Thoracic aorta (tissue), 2 donors: ENCODE results near the gene LGR4. TPM values are rescaled to one million over a fixed set of nuclear protein-coding genes. Genes with fewer than 3 reads are reported as not detected.

Source experiments
- ATAC-seq: fragments of 150-250 bp; one replicate; pipeline ENCODE4 v1.8.0; 2017; ENCODE audit warnings: low read depth; ENCODE audit not compliant: insufficient number of reproducible peaks, low FRiP score
- DNase-seq: peaks from one replicate; pipeline ENCODE4 v3.0.0-alpha.2; 2020; ENCODE audit warnings: low spot score
- H3K27ac ChIP-seq, 2 donors: fragments of 200-600 bp; sonication (generic); 1 replicate in 1 of 2; 2 replicates in 1 of 2; pipeline ENCODE4 v1.5.1; 2016; ENCODE audit warnings: mild to moderate bottlenecking in 2 of 2, moderate library complexity in 2 of 2
- H3K27me3 ChIP-seq: fragments of 200-600 bp; sonication (generic); replicated peaks from 2 replicates; pipeline ENCODE4 v1.6.0; 2016; ENCODE audit warnings: mild to moderate bottlenecking; ENCODE audit not compliant: insufficient read depth
- H3K36me3 ChIP-seq: fragments of 200-600 bp; sonication (generic); one replicate; pipeline ENCODE4 v1.5.1; 2016
- H3K4me1 ChIP-seq, 2 donors: fragments of 200-600 bp; sonication (generic); 1 replicate in 1 of 2; 2 replicates in 1 of 2; pipeline versions ENCODE4 v1.5.1 to v1.6.0; 2016; ENCODE audit warnings: low read depth in 2 of 2, mild to moderate bottlenecking in 1 of 2; ENCODE audit not compliant: control insufficient read depth in 1 of 2
- H3K4me3 ChIP-seq: fragments of 200-600 bp; sonication (generic); 2 replicates; pipeline ENCODE4 v1.5.1; 2016; ENCODE audit warnings: mild to moderate bottlenecking
- H3K9me3 ChIP-seq: fragments of 200-600 bp; sonication (generic); 2 replicates; pipeline ENCODE4 v1.5.1; 2016
- CTCF ChIP-seq: fragments of 200-600 bp; sonication (generic); IDR thresholded peaks from one replicate; pipeline ENCODE4 v1.5.1; 2019; ENCODE audit warnings: antibody characterized with exemption
- total RNA-seq, 2 donors: library from RNA; depleted of rRNA; stranded (reverse); fragments of >200 nt; gene quantifications; one replicate each; pipeline versions ENCODE4 v1.1.0 to v1.2.3, GENCODE V29; 2016

Gene LGR4
- total RNA-seq, 2 donors from 2014 or later, result 26.4 to 48.6 TPM

- ATAC-seq (no peak), DNase-seq (no peak)
- Histone ChIP-seq H3K36me3 (no peaks in the 10 kb centered on the region), H3K27ac (no peak overlapping the region), H3K27me3 (no peaks in the 10 kb centered on the region), H3K9me3 (no peaks in the 10 kb centered on the region), H3K4me1 (peaks cover 26 to 65% of the 10 kb centered on the region in 2 donors), H3K4me3 (peak overlapping the region; percentile 85)
- no peak for TF ChIP-seq CTCF
Measured at GRCh38 chr11:27468995-27469695, 3.4 kb downstream of the LGR4 start.

GRCh38 chr11:27468209-27468994 lies 4.2 kb downstream of the LGR4 start:
- H3K27ac ChIP-seq, result no peak overlapping the region

GRCh38 chr11:27467181-27467913 lies 5.2 kb downstream of the LGR4 start:
- peaks cover 26 to 76% of the 10 kb centered on the region in 2 donors for H3K4me1 ChIP-seq
- H3K27me3 ChIP-seq, result no peaks in the 10 kb centered on the region
- H3K27ac ChIP-seq, result no peak overlapping the region
- H3K4me3 ChIP-seq, result no peak overlapping the region
- H3K36me3 ChIP-seq, result no peaks in the 10 kb centered on the region
- no peak for ATAC-seq
- no peaks in the 10 kb centered on the region for H3K9me3 ChIP-seq
- DNase-seq, result no peak
- no peak for TF ChIP-seq CTCF

More at GRCh38 chr11:27468209-27468994, 4.2 kb downstream of the LGR4 start:
- Histone ChIP-seq H3K36me3 (no peaks in the 10 kb centered on the region), H3K27me3 (no peaks in the 10 kb centered on the region), H3K4me1 (peaks cover 26 to 69% of the 10 kb centered on the region in 2 donors), H3K4me3 (peak overlapping the region; percentile 85), H3K9me3 (no peaks in the 10 kb centered on the region)
- no peak for TF ChIP-seq CTCF
- ATAC-seq (no peak), DNase-seq (no peak)

- H3K27me3 ChIP-seq, result no peaks in the 10 kb centered on the region
- no peak for TF ChIP-seq CTCF
- H3K9me3 ChIP-seq, result no peaks in the 10 kb centered on the region
- no peak for ATAC-seq
- H3K27ac ChIP-seq, result no peak overlapping the region
- no peaks in the 10 kb centered on the region for H3K36me3 ChIP-seq
- no peak overlapping the region for H3K4me3 ChIP-seq
- peaks cover 26 to 77% of the 10 kb centered on the region in 2 donors for H3K4me1 ChIP-seq
- no peak for DNase-seq
Measured at GRCh38 chr11:27466363-27466762, 6.2 kb downstream of the LGR4 start.

GRCh38 chr11:27465629-27466028 lies 7.0 kb downstream of the LGR4 start:
- Histone ChIP-seq H3K4me3 (no peak overlapping the region), H3K4me1 (peaks cover 24 to 72% of the 10 kb centered on the region in 2 donors), H3K9me3 (no peaks in the 10 kb centered on the region), H3K27me3 (no peaks in the 10 kb centered on the region), H3K27ac (peak overlapping the region in 1 of 2 donors; percentile 42), H3K36me3 (no peaks in the 10 kb centered on the region)
- no peak for ATAC-seq
- DNase-seq, result no peak
- TF ChIP-seq CTCF, result no peak
